Fibroblast of the aortic adventitia (primary cell): ENCODE measurements around the gene DNAJC30. TPM values are rescaled to one million over a fixed set of nuclear protein-coding genes. Genes with fewer than 3 reads are reported as not detected.
A peak's percentile ranks its signal among the peaks of the same experiment; 100 is the strongest.

Source experiments
- DNase-seq: peaks from one replicate; pipeline ENCODE4 v3.0.0-alpha.2; 2010; ENCODE audit warnings: low read depth
- H3K4me3 ChIP-seq: 2 replicates; pipeline ENCODE4 v1.5.1; 2011; ENCODE audit warnings: low read depth, mild to moderate bottlenecking, control low read depth, low read length, moderate library complexity
- total RNA-seq: library from RNA; depleted of rRNA; stranded (reverse); fragments of >200 nt; gene quantifications from 2 replicates; pipeline ENCODE4 v1.2.3, GENCODE V29; 2012; ENCODE audit warnings: low replicate concordance
- TF ChIP-seq, protein P1 (sequence below): IDR thresholded peaks from 2 replicates; pipeline ENCODE4 v1.5.1; 2011; ENCODE audit warnings: mild to moderate bottlenecking, low read length, control low read depth, inconsistent platforms; ENCODE audit not compliant: insufficient read depth

The DNAJC30 gene
- total RNA-seq, 1 donor: 3.4 TPM

GRCh38 chr7:73707045-73707631 is 23.9 kb upstream of the DNAJC30 start:
- no peak overlapping the region for H3K4me3 ChIP-seq
- TF ChIP-seq, protein P1, sequence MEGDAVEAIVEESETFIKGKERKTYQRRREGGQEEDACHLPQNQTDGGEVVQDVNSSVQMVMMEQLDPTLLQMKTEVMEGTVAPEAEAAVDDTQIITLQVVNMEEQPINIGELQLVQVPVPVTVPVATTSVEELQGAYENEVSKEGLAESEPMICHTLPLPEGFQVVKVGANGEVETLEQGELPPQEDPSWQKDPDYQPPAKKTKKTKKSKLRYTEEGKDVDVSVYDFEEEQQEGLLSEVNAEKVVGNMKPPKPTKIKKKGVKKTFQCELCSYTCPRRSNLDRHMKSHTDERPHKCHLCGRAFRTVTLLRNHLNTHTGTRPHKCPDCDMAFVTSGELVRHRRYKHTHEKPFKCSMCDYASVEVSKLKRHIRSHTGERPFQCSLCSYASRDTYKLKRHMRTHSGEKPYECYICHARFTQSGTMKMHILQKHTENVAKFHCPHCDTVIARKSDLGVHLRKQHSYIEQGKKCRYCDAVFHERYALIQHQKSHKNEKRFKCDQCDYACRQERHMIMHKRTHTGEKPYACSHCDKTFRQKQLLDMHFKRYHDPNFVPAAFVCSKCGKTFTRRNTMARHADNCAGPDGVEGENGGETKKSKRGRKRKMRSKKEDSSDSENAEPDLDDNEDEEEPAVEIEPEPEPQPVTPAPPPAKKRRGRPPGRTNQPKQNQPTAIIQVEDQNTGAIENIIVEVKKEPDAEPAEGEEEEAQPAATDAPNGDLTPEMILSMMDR: no peak
- no peak for DNase-seq

GRCh38 chr7:73706126-73707044 is 23.1 kb upstream of the DNAJC30 start:
- TF ChIP-seq, protein P1: no peak
- no peak overlapping the region for H3K4me3 ChIP-seq
- no peak for DNase-seq

GRCh38 chr7:73705551-73705920 is 22.3 kb upstream of the DNAJC30 start:
- TF ChIP-seq, protein P1: no peak
- no peak overlapping the region for H3K4me3 ChIP-seq
- DNase-seq: no peak

- H3K4me3 ChIP-seq: no peak overlapping the region
- TF ChIP-seq, protein P1: no peak
- peak; percentile 72 for DNase-seq
Observed at GRCh38 chr7:73704640-73705550, 21.6 kb upstream of the DNAJC30 start.

DNA sequence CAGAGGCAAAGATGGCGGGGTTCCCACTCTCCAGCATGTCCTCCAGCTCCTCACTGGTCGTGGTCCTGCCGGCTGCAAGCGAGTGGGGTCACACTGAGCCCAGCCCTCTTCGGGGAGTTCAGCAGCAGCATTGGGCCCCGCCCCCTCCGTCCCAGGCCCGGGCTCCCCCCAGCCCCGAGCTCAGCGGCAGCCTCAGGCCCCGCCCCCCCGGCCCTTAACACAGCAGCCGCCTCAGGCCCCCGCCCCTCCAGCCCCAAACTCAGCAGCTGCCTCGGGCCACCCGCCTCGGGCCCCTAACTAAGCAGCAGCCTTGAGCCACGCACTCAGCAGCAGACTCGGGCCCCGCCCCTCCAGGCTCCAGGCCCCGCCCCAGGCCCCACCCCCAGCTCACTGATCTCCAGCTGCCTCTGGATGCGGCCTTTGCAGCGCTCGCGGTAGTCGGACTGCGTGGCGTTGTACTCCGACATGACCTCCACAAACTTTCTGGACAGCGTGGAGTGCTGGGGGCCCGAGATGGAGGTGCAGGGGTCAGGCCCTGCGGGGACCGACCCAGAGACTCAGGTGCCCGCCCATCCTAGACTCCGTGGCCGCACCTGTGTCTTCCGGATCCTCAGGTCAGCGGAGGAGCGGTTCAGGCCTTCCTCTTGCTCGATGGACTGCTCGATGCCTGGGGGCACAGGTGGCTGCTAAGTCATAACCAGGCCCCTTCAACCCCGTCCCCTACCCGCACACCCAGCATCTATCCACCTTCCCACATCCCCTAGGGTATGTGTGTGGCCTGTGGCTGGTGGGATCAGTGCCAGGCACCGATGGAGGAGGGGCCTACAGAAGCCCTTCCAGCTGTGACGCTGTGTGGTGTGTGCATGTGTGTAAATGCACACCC is 20.7 kb upstream of the DNAJC30 start:
- peak; percentile 37 for DNase-seq
- H3K4me3 ChIP-seq: no peak overlapping the region
- TF ChIP-seq, protein P1: no peak

DNA sequence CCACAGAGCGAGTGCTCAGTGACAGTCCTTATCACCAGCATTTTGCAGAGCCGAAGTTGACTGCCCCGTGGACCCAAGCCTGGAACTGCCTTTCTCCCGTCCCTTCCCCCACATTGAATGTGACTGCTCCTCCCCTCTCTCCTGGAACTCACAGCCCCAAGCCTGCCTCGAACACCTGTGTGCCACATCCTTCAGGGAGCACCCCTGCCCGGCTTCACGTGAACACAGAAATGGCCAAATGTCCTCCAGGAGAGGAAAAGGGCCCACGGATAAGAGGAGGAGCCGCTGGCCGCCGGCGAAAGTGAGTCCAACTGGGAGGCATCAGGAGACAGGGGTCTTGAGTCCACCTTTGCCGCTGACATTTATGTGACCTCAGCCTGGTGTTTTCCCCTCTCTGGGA is 20.0 kb upstream of the DNAJC30 start:
- no peak overlapping the region for H3K4me3 ChIP-seq
- no peak for DNase-seq
- TF ChIP-seq, protein P1: no peak
